GM19452 (cell line): Measurements from ENCODE around the gene PSMG3.
"Not testable (repeated sequence)": the region's sequence is repeated elsewhere in the genome, so short reads cannot be mapped to it uniquely, and the experiment has no call there.

ENCODE experiments used
- ATAC-seq: cut with Tn5 transposase; IDR thresholded peaks from one replicate; pipeline ENCODE4 v1.9.1; 2021; ENCODE audit not compliant: unreplicated experiment

PSMG3 gene

GRCh38 chr7:1536455-1536742 is 33.4 kb downstream of the PSMG3 start:
- no peak for ATAC-seq

- no peak for ATAC-seq
Measured at GRCh38 chr7:1535701-1536454, 34.0 kb downstream of the PSMG3 start.

- ATAC-seq, result no peak
Measured at GRCh38 chr7:1535100-1535458, 34.8 kb downstream of the PSMG3 start.

GRCh38 chr7:1534330-1535099 is 35.3 kb downstream of the PSMG3 start:
- no peak for ATAC-seq

- no peak for ATAC-seq
Measured at GRCh38 chr7:1533547-1534329, 36.1 kb downstream of the PSMG3 start.

GRCh38 chr7:1533255-1533546 is 36.6 kb downstream of the PSMG3 start:
- ATAC-seq, result no peak

- ATAC-seq, result no peak
Measured at GRCh38 chr7:1532456-1533254, 37.2 kb downstream of the PSMG3 start.

- no peak for ATAC-seq
Measured at GRCh38 chr7:1531979-1532455, 37.8 kb downstream of the PSMG3 start.

GRCh38 chr7:1531263-1531978 is 38.4 kb downstream of the PSMG3 start:
- no peak for ATAC-seq

- no peak for ATAC-seq
Measured at GRCh38 chr7:1530946-1531262, 38.9 kb downstream of the PSMG3 start.

- ATAC-seq, result no peak
Measured at GRCh38 chr7:1529383-1530116, 40.3 kb downstream of the PSMG3 start.

GRCh38 chr7:1526271-1526754 is 43.5 kb downstream of the PSMG3 start:
- no peak for ATAC-seq

GRCh38 chr7:1525409-1525808 is 44.4 kb downstream of the PSMG3 start:
- no peak for ATAC-seq

- no peak for ATAC-seq
Measured at GRCh38 chr7:1523844-1524243, 46.0 kb downstream of the PSMG3 start.

- no peak for ATAC-seq
Measured at GRCh38 chr7:1523208-1523607, 46.6 kb downstream of the PSMG3 start.

- ATAC-seq, result no peak
Measured at GRCh38 chr7:1521456-1521855, 48.4 kb downstream of the PSMG3 start.

GRCh38 chr7:1520539-1521234 is 49.1 kb downstream of the PSMG3 start:
- no peak for ATAC-seq

- ATAC-seq, result not testable (repeated sequence)
Measured at GRCh38 chr7:1519322-1519922, 50.4 kb downstream of the PSMG3 start.
